NCI-H345 (cell line): ENCODE results near the gene COL12A1.

Source experiments
- DNase-seq: peaks from one replicate; lab custom pipeline; 2025; lab: John Stamatoyannopoulos, UW

COL12A1 gene

GRCh38 chr6:75176076-75176582 is 29.7 kb downstream of the COL12A1 start:
- DNase-seq: no peak

- no peak for DNase-seq
Measured at GRCh38 chr6:75171986-75172385, 33.9 kb downstream of the COL12A1 start.

GRCh38 chr6:75171567-75171966 is 34.3 kb downstream of the COL12A1 start:
- no peak for DNase-seq

GRCh38 chr6:75170691-75171560 is 34.9 kb downstream of the COL12A1 start:
- DNase-seq: no peak

GRCh38 chr6:75169689-75170586 is 35.9 kb downstream of the COL12A1 start:
- no peak for DNase-seq

- no peak for DNase-seq
Measured at GRCh38 chr6:75167851-75168250, 38.0 kb downstream of the COL12A1 start.

GRCh38 chr6:75167325-75167724 is 38.5 kb downstream of the COL12A1 start:
- no peak for DNase-seq

GRCh38 chr6:75166773-75167172 is 39.1 kb downstream of the COL12A1 start:
- DNase-seq: no peak

- no peak for DNase-seq
Measured at GRCh38 chr6:75166236-75166635, 39.6 kb downstream of the COL12A1 start.

GRCh38 chr6:75158176-75158575 is 47.7 kb downstream of the COL12A1 start:
- DNase-seq: no peak

- DNase-seq: no peak
Measured at GRCh38 chr6:75157336-75157735, 48.5 kb downstream of the COL12A1 start.

GRCh38 chr6:75156186-75156878 is 49.5 kb downstream of the COL12A1 start:
- no peak for DNase-seq

GRCh38 chr6:75155631-75156030 is 50.2 kb downstream of the COL12A1 start:
- no peak for DNase-seq

GRCh38 chr6:75154973-75155372 is 50.9 kb downstream of the COL12A1 start:
- no peak for DNase-seq

GRCh38 chr6:75150685-75151412 is 55.0 kb downstream of the COL12A1 start:
- DNase-seq: no peak

- DNase-seq: no peak
Measured at GRCh38 chr6:75149696-75150095, 56.2 kb downstream of the COL12A1 start.

- DNase-seq: no peak
Measured at GRCh38 chr6:75149240-75149639, 56.6 kb downstream of the COL12A1 start.

- DNase-seq: no peak
Measured at GRCh38 chr6:75147512-75147911, 58.3 kb downstream of the COL12A1 start.

- DNase-seq: no peak
Measured at GRCh38 chr6:75145976-75146375, 59.9 kb downstream of the COL12A1 start.

- no peak for DNase-seq
Measured at GRCh38 chr6:75145211-75145610, 60.6 kb downstream of the COL12A1 start.

- DNase-seq: no peak
Measured at GRCh38 chr6:75144386-75144785, 61.5 kb downstream of the COL12A1 start.
